WERI-Rb-1 (cell line): ENCODE measurements around the gene ABCC10.
"Not testable (repeated sequence)": the region's sequence is repeated elsewhere in the genome, so short reads cannot be mapped to it uniquely, and the experiment has no call there.

Experiments used
- DNase-seq: peaks from one replicate; pipeline ENCODE4 v3.0.0-alpha.2; 2020
- H3K27ac ChIP-seq: fragments of 250-450 bp; sonication (Bioruptor Pico); 2 replicates; pipeline ENCODE4 v1.5.1; 2020; ENCODE audit warnings: mild to moderate bottlenecking, moderate library complexity
- H3K27me3 ChIP-seq: fragments of 250-450 bp; sonication (Bioruptor Pico); 2 replicates; pipeline ENCODE4 v1.5.1; 2021; ENCODE audit warnings: mild to moderate bottlenecking, low read depth, moderate library complexity; ENCODE audit not compliant: insufficient read depth, severe bottlenecking
- H3K36me3 ChIP-seq: fragments of 250-450 bp; sonication (Bioruptor Pico); 2 replicates; pipeline ENCODE4 v1.5.1; 2020; ENCODE audit warnings: mild to moderate bottlenecking, moderate library complexity
- H3K4me3 ChIP-seq: 2 replicates; pipeline ENCODE4 v1.5.1; 2011; ENCODE audit warnings: low read depth, mild to moderate bottlenecking, control low read depth, low read length
- H3K9me3 ChIP-seq: fragments of 250-450 bp; sonication (Bioruptor Pico); 2 replicates; pipeline ENCODE4 v1.5.1; 2021; ENCODE audit warnings: mild to moderate bottlenecking, moderate library complexity; ENCODE audit not compliant: severe bottlenecking
- TF ChIP-seq, protein P1 (sequence below): IDR thresholded peaks from 2 replicates; pipeline ENCODE4 v1.5.1; 2011; ENCODE audit warnings: low read depth, mild to moderate bottlenecking, control low read depth, inconsistent platforms, low read length

Gene ABCC10

DNA sequence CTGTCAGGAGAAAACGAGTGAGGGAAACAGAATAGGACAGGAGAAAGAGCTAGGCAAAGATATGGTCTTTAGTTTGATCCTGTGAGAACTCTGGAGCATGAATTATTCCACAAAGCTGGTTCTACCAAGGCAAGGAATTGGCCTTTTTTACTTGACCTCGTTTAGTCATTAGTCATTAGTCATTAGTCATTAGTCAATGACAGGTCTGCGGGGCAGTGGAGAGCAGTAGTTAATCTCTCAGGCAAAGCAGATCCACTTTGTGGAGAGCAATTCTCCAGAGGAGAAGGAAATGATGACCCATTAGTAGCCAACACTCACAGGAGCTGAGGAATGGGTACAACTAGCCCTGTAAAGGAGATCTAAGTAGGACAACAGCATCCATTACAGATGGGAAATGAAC, 22.0 kb upstream of the ABCC10 start:
- Histone ChIP-seq H3K27me3 (no peaks in the 10 kb centered on the region), H3K9me3 (peaks cover 3% of the 10 kb centered on the region), H3K27ac (no peak overlapping the region), H3K4me3 (no peak overlapping the region), H3K36me3 (no peaks in the 10 kb centered on the region)
- DNase-seq, result no peak
- TF ChIP-seq, protein P1, sequence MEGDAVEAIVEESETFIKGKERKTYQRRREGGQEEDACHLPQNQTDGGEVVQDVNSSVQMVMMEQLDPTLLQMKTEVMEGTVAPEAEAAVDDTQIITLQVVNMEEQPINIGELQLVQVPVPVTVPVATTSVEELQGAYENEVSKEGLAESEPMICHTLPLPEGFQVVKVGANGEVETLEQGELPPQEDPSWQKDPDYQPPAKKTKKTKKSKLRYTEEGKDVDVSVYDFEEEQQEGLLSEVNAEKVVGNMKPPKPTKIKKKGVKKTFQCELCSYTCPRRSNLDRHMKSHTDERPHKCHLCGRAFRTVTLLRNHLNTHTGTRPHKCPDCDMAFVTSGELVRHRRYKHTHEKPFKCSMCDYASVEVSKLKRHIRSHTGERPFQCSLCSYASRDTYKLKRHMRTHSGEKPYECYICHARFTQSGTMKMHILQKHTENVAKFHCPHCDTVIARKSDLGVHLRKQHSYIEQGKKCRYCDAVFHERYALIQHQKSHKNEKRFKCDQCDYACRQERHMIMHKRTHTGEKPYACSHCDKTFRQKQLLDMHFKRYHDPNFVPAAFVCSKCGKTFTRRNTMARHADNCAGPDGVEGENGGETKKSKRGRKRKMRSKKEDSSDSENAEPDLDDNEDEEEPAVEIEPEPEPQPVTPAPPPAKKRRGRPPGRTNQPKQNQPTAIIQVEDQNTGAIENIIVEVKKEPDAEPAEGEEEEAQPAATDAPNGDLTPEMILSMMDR, result no peak

DNA sequence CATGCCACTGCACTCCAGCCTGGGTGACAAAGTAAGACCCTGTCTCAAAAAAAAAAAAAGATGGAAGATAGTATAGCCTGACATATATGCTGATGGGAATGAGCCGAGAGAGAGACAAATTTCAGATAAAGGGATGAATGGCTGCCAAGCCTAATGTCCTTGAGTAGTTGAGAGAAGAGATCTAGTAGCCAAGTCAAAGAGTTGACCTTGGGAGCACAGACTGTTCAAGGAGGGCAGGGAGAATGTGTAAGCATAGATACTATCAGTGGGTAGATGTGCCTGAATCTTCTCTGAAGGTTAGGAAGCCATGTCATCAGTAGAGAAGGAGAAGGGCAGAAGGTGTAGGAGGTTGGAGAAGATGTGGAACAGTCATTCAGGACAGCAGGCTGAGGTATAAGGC, 20.0 kb upstream of the ABCC10 start:
- no peak for DNase-seq
- Histone ChIP-seq H3K9me3 (peaks cover 8% of the 10 kb centered on the region), H3K27me3 (no peaks in the 10 kb centered on the region), H3K27ac (no peak overlapping the region), H3K36me3 (no peaks in the 10 kb centered on the region), H3K4me3 (no peak overlapping the region)
- TF ChIP-seq, protein P1, result no peak

DNA sequence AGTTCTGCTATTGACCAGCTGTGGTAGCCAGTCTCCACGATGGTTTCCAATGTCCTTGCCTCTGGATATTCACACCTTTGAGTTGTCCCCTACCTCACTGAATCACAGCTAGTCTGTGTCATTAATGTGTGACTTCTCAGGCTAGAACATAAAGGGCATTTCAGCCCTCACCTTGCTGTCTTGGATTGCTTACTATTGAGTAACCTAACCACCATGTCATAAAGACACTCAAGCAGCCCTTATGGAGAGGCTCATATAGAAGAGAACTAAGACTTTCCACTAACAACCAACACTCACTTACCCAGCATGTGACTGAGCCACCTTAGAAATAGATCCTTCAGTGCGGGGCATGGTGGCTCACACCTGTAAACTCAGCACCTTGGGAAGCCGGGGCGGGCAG, 19.1 kb upstream of the ABCC10 start:
- DNase-seq, result no peak
- H3K27me3 ChIP-seq, result no peaks in the 10 kb centered on the region
- no peak overlapping the region for H3K27ac ChIP-seq
- no peaks in the 10 kb centered on the region for H3K36me3 ChIP-seq
- no peak overlapping the region for H3K4me3 ChIP-seq
- H3K9me3 ChIP-seq, result peaks cover 17% of the 10 kb centered on the region
- TF ChIP-seq, protein P1, result no peak

DNA sequence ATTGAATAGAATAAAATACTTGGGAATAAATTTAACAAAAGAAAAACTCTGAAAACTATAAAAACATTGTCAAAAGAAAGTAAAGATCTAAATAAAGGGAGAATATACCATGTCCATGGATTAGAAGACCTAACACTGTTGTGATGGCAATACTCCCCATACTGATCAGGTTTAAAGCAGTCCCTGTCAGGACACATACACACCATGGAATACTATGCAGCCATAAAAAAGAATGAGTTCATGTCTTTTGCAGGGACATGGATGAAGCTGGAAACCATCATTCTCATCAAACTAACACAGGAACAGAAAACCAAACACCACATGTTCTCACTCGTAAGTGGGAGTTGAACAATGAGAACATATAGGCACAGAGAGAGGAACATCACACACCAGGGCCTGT, 16.6 kb upstream of the ABCC10 start:
- H3K9me3 ChIP-seq, result peaks cover 17% of the 10 kb centered on the region
- H3K27ac ChIP-seq, H3K4me3 ChIP-seq, H3K36me3 ChIP-seq, H3K27me3 ChIP-seq, DNase-seq: not testable (repeated sequence)

DNA sequence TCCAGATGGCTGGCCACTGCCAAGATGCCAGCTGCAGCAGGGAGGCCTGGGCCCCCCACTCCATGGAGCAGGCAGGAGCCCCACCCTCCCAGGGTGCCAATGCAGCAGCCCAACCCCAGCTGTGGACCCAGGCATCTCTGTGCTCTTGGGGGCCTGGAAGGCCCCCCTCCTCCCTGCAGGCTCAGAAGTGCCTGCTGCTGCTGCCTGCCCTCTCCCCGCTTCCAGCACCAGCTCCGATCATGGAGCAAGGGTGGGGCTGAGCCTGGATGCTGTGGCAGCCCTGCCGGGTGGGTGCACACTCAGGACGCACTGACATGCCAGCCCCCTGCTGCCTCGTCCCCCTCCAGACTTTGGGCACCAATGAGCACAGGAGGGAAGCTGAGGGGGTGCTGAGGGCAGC, 14.8 kb upstream of the ABCC10 start:
- TF ChIP-seq, protein P1, result no peak
- no peak for DNase-seq
- Histone ChIP-seq H3K4me3 (no peak overlapping the region), H3K27ac (no peak overlapping the region), H3K36me3 (no peaks in the 10 kb centered on the region), H3K9me3 (peaks cover 17% of the 10 kb centered on the region), H3K27me3 (no peaks in the 10 kb centered on the region)

DNA sequence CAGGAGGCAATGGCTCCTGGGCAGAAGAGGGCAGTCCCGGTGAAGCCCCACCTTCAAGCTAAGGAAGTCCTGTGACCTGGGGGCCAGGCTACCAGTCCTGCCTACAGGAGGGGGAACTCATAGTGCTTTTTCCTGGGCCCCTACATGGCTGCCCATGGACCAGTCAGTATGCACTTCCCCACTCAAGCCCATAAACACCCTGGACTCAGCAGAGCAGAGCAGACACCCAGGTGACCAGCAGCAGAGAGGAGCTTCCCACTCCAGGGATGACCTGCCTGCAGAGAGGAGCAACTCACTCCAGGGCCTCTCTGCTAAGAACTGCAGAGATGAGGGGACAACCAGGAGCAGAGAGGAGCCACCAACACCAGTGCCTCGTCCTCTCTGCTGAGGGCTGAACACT, 14.3 kb upstream of the ABCC10 start:
- TF ChIP-seq, protein P1, result no peak

DNA sequence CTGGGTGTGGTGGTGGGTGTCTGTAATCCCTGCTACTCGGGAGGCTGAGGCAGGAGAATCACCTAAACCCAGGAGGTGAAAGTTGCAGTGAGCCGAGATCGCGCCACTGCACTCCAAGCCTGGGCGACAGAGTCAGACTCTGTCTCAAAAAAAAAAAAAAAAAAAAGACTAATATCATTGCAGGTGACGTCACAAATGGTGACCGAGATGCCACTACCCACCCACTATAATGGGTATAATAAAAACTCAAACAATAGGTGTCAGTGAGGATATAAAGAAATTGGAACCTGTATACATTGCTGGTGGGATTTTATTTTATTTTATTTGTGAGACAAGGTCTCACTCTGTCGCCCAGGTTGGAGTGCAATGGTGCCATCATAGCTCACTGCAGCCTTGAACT, 12.1 kb upstream of the ABCC10 start:
- H3K36me3 ChIP-seq, H3K4me3 ChIP-seq, H3K27me3 ChIP-seq, DNase-seq, H3K27ac ChIP-seq: not testable (repeated sequence)
- H3K9me3 ChIP-seq, result peaks cover 14% of the 10 kb centered on the region

More for the DNA sequence above, 14.3 kb upstream of the ABCC10 start:
- no peak for DNase-seq
- no peaks in the 10 kb centered on the region for H3K27me3 ChIP-seq
- peaks cover 17% of the 10 kb centered on the region for H3K9me3 ChIP-seq
- H3K4me3 ChIP-seq, result no peak overlapping the region
- H3K27ac ChIP-seq, result no peak overlapping the region
- no peaks in the 10 kb centered on the region for H3K36me3 ChIP-seq
